Immature natural killer cell (primary cell): Measurements from ENCODE around the gene PER2. TPM values are rescaled to one million over a fixed set of nuclear protein-coding genes. Genes with fewer than 3 reads are reported as not detected.
A peak's percentile ranks its signal among the peaks of the same experiment; 100 is the strongest.

ENCODE experiments used
- DNase-seq, 3 donors: peaks; one replicate each; pipeline ENCODE4 v3.0.0; 2022; ENCODE audit warnings: mixed read lengths in 1 of 3
- H3K27ac Mint-ChIP-seq, 6 donors: one replicate each; pipeline ENCODE4 v1.8.0; 2020; ENCODE audit warnings: mixed read lengths in 6 of 6, mild to moderate bottlenecking in 5 of 6, inconsistent platforms in 4 of 6, moderate library complexity in 3 of 6
- H3K27me3 Mint-ChIP-seq, 3 donors: one replicate each; pipeline ENCODE4 v1.8.0; 2020 to 2021; ENCODE audit warnings: low read depth in 3 of 3, mild to moderate bottlenecking in 3 of 3, mixed read lengths in 3 of 3, moderate library complexity in 3 of 3, inconsistent platforms in 1 of 3
- H3K36me3 Mint-ChIP-seq, 3 donors: one replicate each; pipeline ENCODE4 v1.8.0; 2020; ENCODE audit warnings: mixed read lengths in 3 of 3, inconsistent platforms in 2 of 3, mild to moderate bottlenecking in 2 of 3
- H3K4me1 Mint-ChIP-seq, 2 donors: one replicate each; pipeline ENCODE4 v1.8.0; 2020; ENCODE audit warnings: inconsistent platforms in 2 of 2, mild to moderate bottlenecking in 2 of 2, mixed read lengths in 2 of 2, moderate library complexity in 1 of 2
- H3K4me3 Mint-ChIP-seq, 5 donors: one replicate each; pipeline ENCODE4 v1.8.0; 2020; ENCODE audit warnings: mild to moderate bottlenecking in 5 of 5, mixed read lengths in 5 of 5, inconsistent platforms in 3 of 5, moderate library complexity in 3 of 5
- H3K9me3 Mint-ChIP-seq, 6 donors: one replicate each; pipeline ENCODE4 v1.8.0; 2020; ENCODE audit warnings: mild to moderate bottlenecking in 6 of 6, mixed read lengths in 6 of 6, inconsistent platforms in 4 of 6, moderate library complexity in 3 of 6
- polyA plus RNA-seq, 3 donors: library from polyadenylated mRNA; unstranded; fragments of 300-500 nt; fragmentation: Illumina TruSeq; gene quantifications; one replicate each; pipeline ENCODE4 v1.2.3, GENCODE V29; 2021

PER2 gene
- polyA plus RNA-seq, 3 donors from 2014 or later, result 1.0 to 8.5 (median 7.2) TPM

DNA sequence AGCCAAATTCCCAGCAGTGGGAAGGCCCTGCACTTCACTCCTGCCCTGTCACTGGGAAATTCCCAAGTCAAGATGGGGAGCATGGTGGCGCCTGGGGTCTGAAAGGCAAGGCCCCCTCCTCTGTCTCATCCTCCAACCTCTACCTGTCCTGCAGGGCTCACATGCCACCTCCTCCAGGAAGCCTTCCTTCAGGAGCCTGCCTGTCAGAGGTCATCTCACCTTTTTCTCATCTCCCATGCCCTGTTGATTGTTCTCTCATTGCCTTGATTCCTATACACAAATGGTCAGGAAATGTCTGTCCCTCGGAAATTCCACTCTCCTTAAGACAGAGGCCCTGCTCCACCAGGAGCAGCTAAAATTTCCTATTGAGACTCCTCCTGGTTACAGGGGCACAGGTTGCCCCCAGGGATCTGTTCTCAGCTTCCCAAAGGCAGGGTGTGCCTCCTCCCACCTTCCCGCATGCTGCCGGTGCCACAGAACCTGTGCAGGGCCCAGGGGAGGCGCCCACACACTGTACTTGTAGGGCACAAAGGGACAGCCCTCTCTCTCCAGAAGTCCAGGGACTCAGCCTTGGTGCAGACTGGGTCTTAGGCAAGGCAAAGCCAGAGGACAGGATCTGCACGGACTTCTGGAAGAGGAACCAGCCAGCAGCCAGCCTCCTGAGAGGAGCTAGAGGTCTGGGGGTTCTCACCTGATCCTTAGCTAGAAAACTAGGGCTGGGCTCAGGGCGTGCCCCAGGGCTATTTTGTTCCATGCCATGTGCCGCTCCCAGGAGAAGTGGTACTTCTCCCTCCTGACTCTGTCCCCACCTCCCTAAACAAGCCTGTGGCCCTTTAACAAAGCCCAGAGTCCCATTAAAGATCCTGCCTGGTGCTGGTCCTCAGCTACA is 61.5 kb downstream of the PER2 start:
- H3K27me3 Mint-ChIP-seq, result peaks cover 3 to 20% (median 11%) of the 10 kb centered on the region in 3 donors
- DNase-seq, result no peak
- H3K9me3 Mint-ChIP-seq, result no peaks in the 10 kb centered on the region
- no peak overlapping the region for H3K4me3 Mint-ChIP-seq
- peak overlapping the region in 1 of 6 donors; percentile 34 for H3K27ac Mint-ChIP-seq
- peaks cover 29 to 38% of the 10 kb centered on the region in 2 donors for H3K4me1 Mint-ChIP-seq
- H3K36me3 Mint-ChIP-seq, result peaks cover 0 to 17% (median 8%) of the 10 kb centered on the region in 3 donors

DNA sequence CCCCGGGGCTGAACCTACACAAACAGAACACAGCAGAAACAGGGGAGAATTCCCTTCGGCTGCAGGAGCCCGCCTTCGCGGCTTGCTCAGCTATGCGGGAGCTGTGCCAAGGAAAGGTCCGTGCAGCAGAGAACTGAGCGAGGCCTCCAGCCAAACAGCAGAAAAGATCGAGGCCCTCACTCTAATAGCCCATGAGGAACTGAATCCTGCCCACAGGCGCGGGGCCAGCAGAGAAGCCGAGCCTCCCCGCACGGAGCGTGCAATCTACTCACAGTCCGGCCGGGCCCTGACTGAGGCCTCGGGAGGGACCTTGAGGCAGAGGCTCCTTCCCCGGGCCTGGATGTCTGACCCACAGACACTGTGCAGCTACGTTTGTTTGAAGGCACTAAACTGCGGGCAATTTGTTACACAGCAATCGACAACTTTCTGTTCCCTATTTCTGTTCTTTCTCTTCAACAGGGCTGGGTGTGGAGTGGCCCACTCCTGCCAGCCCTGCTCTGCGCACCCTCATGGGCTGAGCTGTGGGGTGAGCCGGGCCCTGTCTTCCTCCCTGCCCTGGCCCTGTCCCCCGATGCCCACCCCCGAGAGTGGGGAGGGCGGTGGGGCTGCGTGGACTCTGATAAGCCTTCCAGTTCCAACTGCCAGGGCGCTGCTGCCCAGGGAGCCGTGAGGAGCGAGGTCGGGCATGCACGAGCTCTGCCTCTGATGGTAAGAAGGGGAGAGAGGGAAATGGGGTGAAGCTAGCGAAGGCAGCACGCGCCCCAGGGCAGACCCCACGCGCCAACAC is 62.3 kb downstream of the PER2 start:
- Mint-ChIP-seq H3K4me3 (no peak overlapping the region), H3K27ac (no peak overlapping the region)
- no peak for DNase-seq

DNA sequence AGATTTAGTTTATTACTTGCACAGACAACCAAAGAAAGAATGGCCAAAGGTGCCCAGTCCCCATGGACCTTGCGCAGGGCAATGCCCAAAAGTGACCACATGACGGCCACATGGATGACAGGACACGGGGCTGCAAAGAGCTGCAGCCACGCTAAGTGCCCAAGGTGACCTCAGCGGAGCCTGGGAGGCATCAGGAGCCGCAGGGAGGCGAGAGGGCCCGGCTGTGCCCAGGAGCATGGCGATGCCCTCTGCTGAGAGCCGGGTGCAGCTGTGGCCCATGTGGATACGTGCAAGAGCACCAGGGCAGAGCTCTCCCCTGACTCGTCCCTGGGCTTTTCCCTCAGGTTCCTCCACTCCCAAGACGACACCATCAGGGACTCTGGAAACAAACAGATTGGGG is 63.3 kb downstream of the PER2 start:
- peaks cover 0 to 17% (median 8%) of the 10 kb centered on the region in 3 donors for H3K36me3 Mint-ChIP-seq

More for the DNA sequence above, 62.3 kb downstream of the PER2 start:
- peaks cover 22 to 30% of the 10 kb centered on the region in 2 donors for H3K4me1 Mint-ChIP-seq
- H3K36me3 Mint-ChIP-seq, result peaks cover 0 to 17% (median 8%) of the 10 kb centered on the region in 3 donors
- H3K9me3 Mint-ChIP-seq, result no peaks in the 10 kb centered on the region
- peaks cover 2 to 14% (median 6%) of the 10 kb centered on the region in 3 donors for H3K27me3 Mint-ChIP-seq

DNA sequence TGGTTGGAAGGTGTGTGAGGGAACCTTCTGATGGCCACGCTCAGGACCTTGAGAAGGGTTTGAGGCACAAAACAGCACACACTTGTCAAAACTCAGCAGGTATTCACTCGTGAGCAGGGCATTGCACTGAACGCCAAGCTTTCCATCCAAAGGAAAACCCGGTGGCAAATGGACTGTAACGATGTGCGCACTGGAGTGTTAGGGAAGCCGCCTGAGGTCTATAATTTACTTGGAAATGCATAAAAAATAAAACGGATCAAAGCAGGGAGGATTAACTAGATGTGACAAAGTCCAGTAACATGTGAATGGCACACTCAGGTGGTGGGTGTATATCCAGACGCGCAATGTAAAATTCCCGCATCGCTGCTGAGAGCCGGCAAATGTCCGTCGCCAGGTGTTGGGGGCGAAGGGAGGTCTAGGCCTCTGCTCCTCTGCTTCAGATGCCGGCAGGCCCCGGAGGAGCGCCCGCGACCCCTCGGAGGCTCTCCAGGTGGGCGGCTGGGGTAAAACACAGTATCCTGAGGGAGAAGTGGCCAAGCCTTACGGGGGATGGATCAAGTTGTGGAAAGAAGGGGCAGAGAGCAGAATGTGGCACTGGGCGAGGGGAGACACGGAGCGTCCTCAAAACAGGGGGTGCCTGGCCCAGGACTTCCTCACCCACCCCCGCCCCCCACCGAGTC is 63.9 kb downstream of the PER2 start:
- DNase-seq, result no peak
- H3K36me3 Mint-ChIP-seq, result peaks cover 0 to 17% (median 8%) of the 10 kb centered on the region in 3 donors
- H3K27ac Mint-ChIP-seq, result no peak overlapping the region
- H3K27me3 Mint-ChIP-seq, result peaks cover 0 to 4% (median 4%) of the 10 kb centered on the region in 3 donors
- no peaks in the 10 kb centered on the region for H3K9me3 Mint-ChIP-seq
- peaks cover 10 to 14% of the 10 kb centered on the region in 2 donors for H3K4me1 Mint-ChIP-seq
- H3K4me3 Mint-ChIP-seq, result no peak overlapping the region

More for the DNA sequence above, 63.3 kb downstream of the PER2 start:
- H3K4me1 Mint-ChIP-seq, result peaks cover 12 to 20% of the 10 kb centered on the region in 2 donors
- no peak overlapping the region for H3K4me3 Mint-ChIP-seq
- no peak overlapping the region for H3K27ac Mint-ChIP-seq
- peaks cover 2 to 4% (median 4%) of the 10 kb centered on the region in 3 donors for H3K27me3 Mint-ChIP-seq
- DNase-seq, result no peak
- no peaks in the 10 kb centered on the region for H3K9me3 Mint-ChIP-seq

DNA sequence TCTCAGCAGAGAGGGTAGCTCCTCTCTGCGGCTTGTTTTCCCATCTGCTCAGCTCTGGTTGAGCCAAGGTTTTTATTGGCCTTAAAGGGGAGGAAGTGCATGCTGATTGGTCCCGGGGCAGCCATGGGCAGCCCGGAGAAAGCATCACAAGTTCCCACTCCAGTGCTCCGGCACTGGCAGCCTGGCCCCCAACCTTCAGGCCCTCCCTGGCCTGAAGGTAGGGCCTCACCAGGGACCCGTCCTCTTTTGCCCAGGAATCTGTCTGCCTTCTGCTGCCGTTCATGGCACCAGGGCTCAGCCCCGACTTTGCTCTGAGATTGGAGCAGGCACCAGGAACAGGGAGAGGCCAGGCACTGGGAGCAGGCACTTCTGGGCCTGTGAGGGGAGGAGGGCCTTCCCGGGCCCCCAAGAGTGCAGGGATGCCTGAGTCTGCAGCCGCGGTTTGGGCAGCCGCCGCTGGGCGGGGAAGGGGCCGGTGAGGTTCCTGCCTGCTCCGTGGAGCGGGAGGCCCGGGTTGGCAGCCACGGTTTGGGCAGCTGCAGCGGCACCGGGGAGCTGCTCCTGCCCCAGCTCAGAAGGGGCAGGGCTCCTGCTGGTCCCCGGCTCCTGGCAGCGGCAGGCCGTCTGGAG is 67.4 kb downstream of the PER2 start:
- H3K27me3 Mint-ChIP-seq, result peaks cover 0 to 7% (median 0%) of the 10 kb centered on the region in 3 donors
- no peak overlapping the region for H3K27ac Mint-ChIP-seq
- H3K36me3 Mint-ChIP-seq, result peaks cover 0 to 14% (median 0%) of the 10 kb centered on the region in 3 donors
- DNase-seq, result no peak
- H3K4me3 Mint-ChIP-seq, result peak overlapping the region in 1 of 5 donors; percentile 17
- no peaks in the 10 kb centered on the region for H3K9me3 Mint-ChIP-seq
- no peaks in the 10 kb centered on the region for H3K4me1 Mint-ChIP-seq

DNA sequence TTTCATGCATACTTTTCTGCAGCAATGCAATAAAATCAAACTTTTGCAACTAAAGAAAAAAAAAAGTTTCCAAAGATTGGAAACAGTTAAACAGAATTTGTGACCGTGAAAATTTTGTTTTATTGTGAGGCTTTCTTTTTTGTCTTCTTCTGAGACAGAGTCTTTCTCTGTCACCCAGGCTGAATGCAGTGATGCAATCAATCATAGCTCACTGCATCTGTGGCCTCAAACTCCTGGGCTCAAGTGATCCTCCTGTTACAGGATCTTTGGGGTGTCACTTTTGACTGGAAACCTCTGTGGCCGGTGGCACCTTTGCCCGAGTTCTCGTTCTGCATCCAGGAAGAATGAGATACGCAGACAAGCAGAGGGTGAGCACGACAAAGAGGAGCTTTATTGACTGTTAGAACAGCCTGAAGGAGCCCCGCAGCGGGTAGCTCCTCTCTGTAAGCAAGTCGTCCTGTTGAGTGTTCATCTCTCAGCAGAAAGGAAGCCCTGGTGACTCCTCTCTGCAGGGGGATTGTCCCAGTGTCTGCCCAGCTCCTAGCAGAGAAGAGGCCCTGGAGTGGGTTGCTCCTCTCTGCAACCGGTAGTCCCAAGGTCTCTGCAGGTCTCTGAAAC is 68.0 kb downstream of the PER2 start:
- Mint-ChIP-seq H3K27ac (no peak overlapping the region), H3K4me1 (no peaks in the 10 kb centered on the region), H3K9me3 (no peaks in the 10 kb centered on the region), H3K4me3 (no peak overlapping the region), H3K27me3 (peaks cover 0 to 4% (median 0%) of the 10 kb centered on the region in 3 donors), H3K36me3 (peaks cover 0 to 12% (median 0%) of the 10 kb centered on the region in 3 donors)
- DNase-seq, result no peak

DNA sequence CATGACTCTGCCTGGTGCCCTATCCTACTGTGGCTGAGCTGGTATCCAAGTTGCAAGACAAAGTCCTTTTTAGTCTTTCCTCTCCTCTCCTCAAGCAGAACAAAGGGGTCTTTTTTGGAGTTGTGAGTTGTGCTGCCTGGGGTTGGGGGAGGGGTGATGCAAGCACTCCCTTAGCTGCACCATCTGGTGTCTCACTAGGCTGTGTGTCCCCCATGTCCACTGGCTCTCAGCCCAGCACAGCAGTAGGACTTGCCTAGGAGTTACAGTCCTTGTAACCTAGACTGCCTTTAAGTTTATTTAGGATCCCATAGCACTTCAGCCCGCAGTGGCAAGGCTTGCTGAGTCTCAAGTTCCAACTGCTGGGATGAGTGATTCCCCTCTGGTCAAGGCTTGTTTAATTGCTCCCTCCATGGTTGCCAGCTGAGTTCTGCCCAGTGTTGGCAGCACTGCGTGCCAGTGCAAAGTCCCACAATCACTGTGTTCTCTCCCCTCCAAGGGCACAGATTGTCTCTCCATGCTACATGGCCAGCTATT is 71.7 kb downstream of the PER2 start:
- H3K9me3 Mint-ChIP-seq, result peaks cover 0 to 1% (median 0%) of the 10 kb centered on the region in 6 donors

DNA sequence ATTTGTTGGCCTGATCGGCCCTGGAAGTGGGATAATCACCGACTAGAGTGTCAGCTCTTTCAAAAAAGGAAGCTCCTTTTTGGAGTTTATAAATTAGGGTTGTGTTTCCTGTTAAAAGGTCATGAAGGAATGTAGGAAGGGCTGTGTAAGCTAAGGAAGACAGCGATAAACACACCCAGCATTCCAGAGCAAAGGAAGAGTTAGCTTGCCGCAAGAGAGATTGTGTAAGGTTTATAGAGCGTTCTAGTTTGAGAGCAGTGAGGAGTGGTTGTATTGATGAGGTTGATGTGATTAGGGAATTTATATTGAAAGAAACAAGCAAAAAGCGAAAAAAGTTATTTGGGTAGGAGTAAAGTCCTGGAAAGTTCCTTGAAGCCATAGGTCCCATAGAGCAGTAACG is 81.4 kb downstream of the PER2 start:
- Mint-ChIP-seq H3K4me1 (peaks cover 19 to 21% of the 10 kb centered on the region in 2 donors), H3K9me3 (no peaks in the 10 kb centered on the region), H3K4me3 (no peak overlapping the region), H3K36me3 (no peaks in the 10 kb centered on the region), H3K27ac (no peak overlapping the region), H3K27me3 (peaks cover 2 to 20% (median 18%) of the 10 kb centered on the region in 3 donors)
- no peak for DNase-seq

More for the DNA sequence above, 71.7 kb downstream of the PER2 start:
- H3K36me3 Mint-ChIP-seq, result peaks cover 0 to 14% (median 0%) of the 10 kb centered on the region in 3 donors
- no peaks in the 10 kb centered on the region for H3K4me1 Mint-ChIP-seq
- peaks cover 0 to 5% (median 4%) of the 10 kb centered on the region in 3 donors for H3K27me3 Mint-ChIP-seq
- DNase-seq, result no peak
- no peak overlapping the region for H3K27ac Mint-ChIP-seq
- H3K4me3 Mint-ChIP-seq, result no peak overlapping the region

DNA sequence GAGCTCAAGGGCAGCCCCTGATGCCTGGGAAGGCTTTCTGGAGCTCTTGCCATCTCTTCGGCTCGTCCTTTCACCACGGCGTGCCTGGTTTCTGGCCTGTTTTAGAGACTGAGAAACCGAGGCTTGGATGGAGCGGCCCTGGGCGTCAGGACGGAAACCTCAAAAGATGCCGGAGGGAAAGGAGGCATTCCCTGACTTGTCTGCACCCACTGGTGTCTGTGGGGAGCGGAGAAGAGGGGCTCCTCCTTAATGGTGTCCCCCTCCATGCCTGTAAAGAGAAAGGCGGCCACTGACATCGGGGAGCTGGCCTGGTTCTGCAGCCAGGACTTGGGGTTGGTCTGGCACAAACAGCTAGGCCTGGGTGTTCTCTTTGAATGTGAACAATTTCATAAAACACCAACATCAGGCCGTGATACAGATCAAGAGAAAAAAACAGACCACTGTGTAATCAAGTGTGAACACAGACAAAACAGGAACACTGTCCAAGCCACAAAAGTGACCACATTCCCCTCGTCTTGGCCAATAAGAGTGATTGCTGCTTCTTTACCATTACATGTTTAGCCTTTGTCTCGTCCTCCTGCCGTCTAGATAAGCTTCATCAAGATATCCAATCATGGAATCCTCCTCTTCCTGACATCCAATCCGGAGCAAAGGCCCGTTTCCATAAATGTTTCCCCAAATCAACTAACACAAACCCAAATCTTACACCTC is 84.3 kb downstream of the PER2 start:
- DNase-seq, result peak in 2 of 3 donors; percentile 17 to 19
- H3K9me3 Mint-ChIP-seq, result no peaks in the 10 kb centered on the region
- H3K27me3 Mint-ChIP-seq, result peaks cover 2 to 24% (median 18%) of the 10 kb centered on the region in 3 donors
- H3K4me1 Mint-ChIP-seq, result peaks cover 47 to 49% of the 10 kb centered on the region in 2 donors
- peak overlapping the region; percentile 91 to 95 (median 93) for H3K27ac Mint-ChIP-seq
- H3K4me3 Mint-ChIP-seq, result peak overlapping the region; percentile 76 to 88 (median 86)
- no peaks in the 10 kb centered on the region for H3K36me3 Mint-ChIP-seq

DNA sequence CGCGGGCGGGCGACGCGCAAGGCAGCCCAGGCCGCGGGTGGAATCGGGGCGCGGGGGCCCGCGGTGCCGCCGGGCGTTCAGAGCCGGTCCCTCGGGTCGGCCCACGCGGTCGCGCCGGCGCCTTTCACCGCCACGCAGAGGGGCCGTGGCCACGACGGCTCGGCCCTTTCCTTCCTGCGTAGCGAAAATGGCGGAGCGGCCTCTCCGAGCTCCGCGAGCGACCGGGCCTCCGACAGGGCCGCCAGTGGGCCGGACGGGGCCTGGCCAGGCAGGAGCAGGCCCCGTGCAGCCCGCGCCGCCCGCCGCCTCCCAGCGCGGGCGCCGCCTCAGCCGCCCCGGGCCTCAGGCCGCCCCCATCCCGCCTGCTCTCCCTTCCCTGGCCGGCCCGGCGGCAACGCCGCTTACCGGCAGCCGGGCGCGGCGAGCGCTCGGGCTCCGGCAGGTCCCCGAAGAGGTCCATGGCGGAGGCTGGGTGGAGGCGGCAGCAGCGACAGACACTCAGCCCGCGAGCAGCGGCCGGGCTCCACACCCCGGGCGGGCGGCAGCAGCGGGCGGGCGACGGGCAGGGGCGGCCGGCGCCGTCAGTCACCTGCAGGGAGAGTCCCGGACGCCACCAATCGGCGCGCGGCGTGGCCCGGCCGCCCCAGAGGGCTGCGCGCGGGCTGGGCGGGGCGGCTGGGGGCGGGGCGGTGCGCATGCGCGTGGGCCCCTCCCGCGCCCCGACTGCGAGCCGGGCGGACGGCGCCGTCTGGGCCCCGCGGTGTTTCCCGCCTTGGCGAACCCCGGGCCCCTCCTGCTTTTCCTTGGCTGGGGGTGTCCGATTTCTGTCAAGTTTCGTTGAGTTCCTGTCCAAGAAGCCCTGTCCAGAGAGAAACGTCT is 85.1 kb downstream of the PER2 start, which contains the start of gene ILKAP:
Gene ILKAP (minus strand): TSS at position 602 of the 879 bp plus-strand sequence. CDS start 142 bp downstream, at position 460.
- no peaks in the 10 kb centered on the region for H3K9me3 Mint-ChIP-seq
- peak; percentile 91 to 93 (median 92) for DNase-seq

More for the DNA sequence above, 85.1 kb downstream of the PER2 start, which contains the start of gene ILKAP:
- peak within 1 kb of the TSS; percentile 91 to 95 (median 93) for H3K27ac Mint-ChIP-seq
- peaks cover 2 to 24% (median 18%) of the 10 kb centered on the region in 3 donors for H3K27me3 Mint-ChIP-seq
- H3K36me3 Mint-ChIP-seq, result no peaks in the 10 kb centered on the region
- H3K4me1 Mint-ChIP-seq, result peaks cover 55 to 57% of the 10 kb centered on the region in 2 donors
- peak within 1 kb of the TSS; percentile 86 to 91 (median 90) for H3K4me3 Mint-ChIP-seq
